ENCODE data around the gene DNAH10. TPM values are rescaled to one million over a fixed set of nuclear protein-coding genes. Genes with fewer than 3 reads are reported as not detected.

Gene DNAH10
- total RNA-seq, 1 experiment from 2014 or later = 0.39 TPM

DNA sequence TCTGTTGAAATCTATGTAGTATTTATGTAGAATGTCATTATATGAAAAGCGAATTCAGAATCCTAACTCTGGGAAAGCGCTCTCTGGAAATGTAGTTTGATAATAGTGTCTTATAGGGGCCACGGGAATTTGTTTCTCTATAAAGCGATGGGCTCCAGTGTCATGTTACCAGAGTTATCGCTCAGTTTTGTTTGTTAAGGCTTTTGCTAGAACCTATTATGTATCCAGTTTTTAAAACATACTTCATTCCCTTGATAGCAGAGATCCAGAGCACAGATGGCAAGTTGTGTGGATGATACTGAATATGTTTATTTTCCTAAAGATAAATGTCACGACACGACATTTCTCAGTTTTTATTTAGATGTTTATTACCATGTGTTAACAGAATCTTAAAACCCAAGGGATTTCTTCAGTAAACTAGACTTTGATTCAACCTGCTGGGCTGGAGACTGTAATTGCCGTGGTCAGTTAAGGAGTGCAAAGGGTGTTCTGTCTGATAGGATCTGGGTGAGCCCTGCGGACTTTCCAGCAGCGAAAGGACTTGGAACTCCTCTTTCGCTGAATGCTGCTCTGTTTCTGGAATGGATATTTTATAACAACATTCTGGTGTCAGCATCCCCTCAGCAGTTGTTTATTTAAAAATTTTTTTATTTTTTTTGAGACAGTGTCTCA is 1.7 kb upstream of the DNAH10 start:
- in situ Hi-C loops (cut with HindIII; ENCODE audit: low pct_unique_long_range_greater_than_20kb, low sequenced_read_pairs) = no loop called here
- no peak for ATAC-seq
- POLR2A ChIA-PET = no interaction called here

DNA sequence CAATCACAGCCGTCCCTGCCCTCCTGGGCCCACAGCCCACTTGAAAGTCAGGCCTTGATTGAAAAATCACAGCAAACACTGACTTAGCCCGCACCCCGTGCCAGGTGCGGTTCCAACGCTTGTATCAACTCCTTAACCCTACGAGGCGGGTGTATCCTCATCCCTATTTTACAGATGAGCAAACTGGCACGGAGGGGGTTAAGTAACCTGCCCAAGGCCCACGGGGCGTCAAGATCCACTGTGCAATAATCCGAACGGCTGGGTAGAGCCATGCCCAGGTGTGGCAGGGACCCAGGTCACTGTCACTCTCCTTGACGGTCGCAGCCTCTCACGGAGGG is 583 bp downstream of the DNAH10 start:
- Histone ChIP-seq H3K4me1 (ENCODE audit: control insufficient read depth, insufficient read depth, low read length) (no peaks in the 10 kb centered on the region), H3K27me3 (ENCODE audit: control insufficient read depth, insufficient read depth, low read length) (no peaks in the 10 kb centered on the region), H3K4me3 (ENCODE audit: low read depth in 2 of 2, low read length in 2 of 2) (peak overlapping the region; percentile 44 to 51; a peak in 2 of 4 replicates), H3K27ac (ENCODE audit: low read length) (no peak overlapping the region), H3K9me3 (ENCODE audit: control insufficient read depth, insufficient read depth, low read depth, low read length) (no peaks in the 10 kb centered on the region), H3K36me3 (ENCODE audit: control insufficient read depth, insufficient read depth, low read length) (no peaks in the 10 kb centered on the region)
- CTCF ChIA-PET = no interaction called here
- POLR2A ChIA-PET = no interaction called here
- no TSS peak for BruUV-seq (replicated peaks)
- ATAC-seq (no peak), DNase-seq (ENCODE audit: low read depth, low spot score) (no peak)
- intact Hi-C loops (cut with micrococcal nuclease; ENCODE audit: unreplicated experiment) = no loop called here
- TF ChIP-seq, protein P1, sequence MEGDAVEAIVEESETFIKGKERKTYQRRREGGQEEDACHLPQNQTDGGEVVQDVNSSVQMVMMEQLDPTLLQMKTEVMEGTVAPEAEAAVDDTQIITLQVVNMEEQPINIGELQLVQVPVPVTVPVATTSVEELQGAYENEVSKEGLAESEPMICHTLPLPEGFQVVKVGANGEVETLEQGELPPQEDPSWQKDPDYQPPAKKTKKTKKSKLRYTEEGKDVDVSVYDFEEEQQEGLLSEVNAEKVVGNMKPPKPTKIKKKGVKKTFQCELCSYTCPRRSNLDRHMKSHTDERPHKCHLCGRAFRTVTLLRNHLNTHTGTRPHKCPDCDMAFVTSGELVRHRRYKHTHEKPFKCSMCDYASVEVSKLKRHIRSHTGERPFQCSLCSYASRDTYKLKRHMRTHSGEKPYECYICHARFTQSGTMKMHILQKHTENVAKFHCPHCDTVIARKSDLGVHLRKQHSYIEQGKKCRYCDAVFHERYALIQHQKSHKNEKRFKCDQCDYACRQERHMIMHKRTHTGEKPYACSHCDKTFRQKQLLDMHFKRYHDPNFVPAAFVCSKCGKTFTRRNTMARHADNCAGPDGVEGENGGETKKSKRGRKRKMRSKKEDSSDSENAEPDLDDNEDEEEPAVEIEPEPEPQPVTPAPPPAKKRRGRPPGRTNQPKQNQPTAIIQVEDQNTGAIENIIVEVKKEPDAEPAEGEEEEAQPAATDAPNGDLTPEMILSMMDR (IDR thresholded peaks at IDR 0.05) = no peak
- TF ChIP-seq SIN3A (IDR thresholded peaks at IDR 0.05; ENCODE audit: borderline replicate concordance, insufficient read depth, low read depth, low read length) = no peak
- TF ChIP-seq TCF7L2 (IDR thresholded peaks at IDR 0.05; ENCODE audit: low read depth, low read length) = no peak
- TF ChIP-seq, protein P2, sequence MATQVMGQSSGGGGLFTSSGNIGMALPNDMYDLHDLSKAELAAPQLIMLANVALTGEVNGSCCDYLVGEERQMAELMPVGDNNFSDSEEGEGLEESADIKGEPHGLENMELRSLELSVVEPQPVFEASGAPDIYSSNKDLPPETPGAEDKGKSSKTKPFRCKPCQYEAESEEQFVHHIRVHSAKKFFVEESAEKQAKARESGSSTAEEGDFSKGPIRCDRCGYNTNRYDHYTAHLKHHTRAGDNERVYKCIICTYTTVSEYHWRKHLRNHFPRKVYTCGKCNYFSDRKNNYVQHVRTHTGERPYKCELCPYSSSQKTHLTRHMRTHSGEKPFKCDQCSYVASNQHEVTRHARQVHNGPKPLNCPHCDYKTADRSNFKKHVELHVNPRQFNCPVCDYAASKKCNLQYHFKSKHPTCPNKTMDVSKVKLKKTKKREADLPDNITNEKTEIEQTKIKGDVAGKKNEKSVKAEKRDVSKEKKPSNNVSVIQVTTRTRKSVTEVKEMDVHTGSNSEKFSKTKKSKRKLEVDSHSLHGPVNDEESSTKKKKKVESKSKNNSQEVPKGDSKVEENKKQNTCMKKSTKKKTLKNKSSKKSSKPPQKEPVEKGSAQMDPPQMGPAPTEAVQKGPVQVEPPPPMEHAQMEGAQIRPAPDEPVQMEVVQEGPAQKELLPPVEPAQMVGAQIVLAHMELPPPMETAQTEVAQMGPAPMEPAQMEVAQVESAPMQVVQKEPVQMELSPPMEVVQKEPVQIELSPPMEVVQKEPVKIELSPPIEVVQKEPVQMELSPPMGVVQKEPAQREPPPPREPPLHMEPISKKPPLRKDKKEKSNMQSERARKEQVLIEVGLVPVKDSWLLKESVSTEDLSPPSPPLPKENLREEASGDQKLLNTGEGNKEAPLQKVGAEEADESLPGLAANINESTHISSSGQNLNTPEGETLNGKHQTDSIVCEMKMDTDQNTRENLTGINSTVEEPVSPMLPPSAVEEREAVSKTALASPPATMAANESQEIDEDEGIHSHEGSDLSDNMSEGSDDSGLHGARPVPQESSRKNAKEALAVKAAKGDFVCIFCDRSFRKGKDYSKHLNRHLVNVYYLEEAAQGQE (IDR thresholded peaks at IDR 0.05; ENCODE audit: insufficient read depth in 1 of 2, low read depth in 2 of 2, low read length in 1 of 2) = no peak
- TF ChIP-seq POLR2AphosphoS5 (IDR thresholded peaks at IDR 0.05; ENCODE audit: low read depth, low read length) = no peak
- in situ Hi-C loops (cut with HindIII; ENCODE audit: low pct_unique_long_range_greater_than_20kb, low sequenced_read_pairs) = no loop called here

More for the DNA sequence above, 1.7 kb upstream of the DNAH10 start:
- Histone ChIP-seq H3K4me1 (ENCODE audit: control insufficient read depth, insufficient read depth, low read length) (no peaks in the 10 kb centered on the region), H3K9me3 (ENCODE audit: control insufficient read depth, insufficient read depth, low read depth, low read length) (no peaks in the 10 kb centered on the region), H3K36me3 (ENCODE audit: control insufficient read depth, insufficient read depth, low read length) (no peaks in the 10 kb centered on the region), H3K4me3 (ENCODE audit: low read depth in 2 of 2, low read length in 2 of 2) (no peak overlapping the region), H3K27ac (ENCODE audit: low read length) (no peak overlapping the region), H3K27me3 (ENCODE audit: control insufficient read depth, insufficient read depth, low read length) (no peaks in the 10 kb centered on the region)
- TF ChIP-seq, protein P1 (IDR thresholded peaks at IDR 0.05) = no peak
- no peak for TF ChIP-seq POLR2AphosphoS5 (IDR thresholded peaks at IDR 0.05; ENCODE audit: low read depth, low read length)
- TF ChIP-seq TCF7L2 (IDR thresholded peaks at IDR 0.05; ENCODE audit: low read depth, low read length) = no peak
- no peak for TF ChIP-seq SIN3A (IDR thresholded peaks at IDR 0.05; ENCODE audit: borderline replicate concordance, insufficient read depth, low read depth, low read length)
- TF ChIP-seq, protein P2 (IDR thresholded peaks at IDR 0.05; ENCODE audit: insufficient read depth in 1 of 2, low read depth in 2 of 2, low read length in 1 of 2) = no peak
- no peak for DNase-seq (ENCODE audit: low read depth, low spot score)
- CTCF ChIA-PET = no interaction called here
- intact Hi-C loops (cut with micrococcal nuclease; ENCODE audit: unreplicated experiment) = no loop called here
- BruUV-seq (replicated peaks) = no TSS peak
